ENCODE measurements around the gene PTPN14.

PTPN14 gene

DNA sequence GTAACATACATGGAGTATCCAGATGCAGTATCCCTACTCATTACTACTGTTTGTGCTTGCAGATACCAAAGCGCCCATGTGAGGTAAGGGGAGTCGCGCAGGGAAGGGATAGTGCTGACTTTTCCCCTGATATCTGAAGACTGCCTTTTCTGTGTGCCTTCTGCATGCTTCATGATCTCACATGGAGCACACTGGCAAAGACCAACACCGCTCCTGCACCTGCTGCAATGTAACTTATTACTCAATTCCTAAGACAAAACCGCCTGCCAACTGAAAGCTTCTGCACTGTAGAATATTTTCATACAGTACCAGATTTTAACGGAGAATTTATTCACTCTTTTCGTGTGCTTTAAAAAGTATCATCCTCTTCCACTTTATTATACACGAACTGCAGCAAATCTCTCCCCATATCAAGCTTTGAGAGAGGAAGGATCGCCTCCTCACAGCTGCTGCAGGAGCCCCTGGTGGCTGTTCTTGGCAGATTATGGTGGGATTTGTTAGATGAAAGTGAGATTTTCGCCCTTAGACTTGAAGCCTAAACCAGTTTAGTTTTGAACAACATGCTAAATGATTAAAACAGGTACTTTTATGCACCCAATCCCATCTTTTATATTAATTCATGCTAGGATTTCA lies 99.1 kb downstream of the PTPN14 start:
- no peak for DNase-seq (ENCODE audit: low read depth)

DNA sequence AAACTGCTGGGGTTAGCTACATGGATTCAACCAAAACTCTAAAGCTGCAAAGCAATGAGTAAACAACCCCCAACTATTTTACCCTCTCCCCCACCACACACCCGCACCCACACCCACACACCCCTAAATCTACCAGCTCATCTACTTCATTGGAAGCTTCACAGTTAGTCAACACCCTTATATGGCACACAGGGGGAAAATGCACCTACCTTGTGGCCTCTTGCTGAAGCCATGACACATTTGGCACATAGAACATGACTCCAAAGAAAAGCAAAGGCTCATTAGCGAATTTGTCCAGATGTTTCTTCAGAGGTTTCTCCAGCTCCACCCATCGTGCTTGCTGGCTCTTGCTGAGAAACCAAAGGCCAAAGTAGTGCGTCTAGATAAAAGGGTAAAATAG lies 99.8 kb downstream of the PTPN14 start:
- DNase-seq (ENCODE audit: low read depth), result peak; percentile 10

DNA sequence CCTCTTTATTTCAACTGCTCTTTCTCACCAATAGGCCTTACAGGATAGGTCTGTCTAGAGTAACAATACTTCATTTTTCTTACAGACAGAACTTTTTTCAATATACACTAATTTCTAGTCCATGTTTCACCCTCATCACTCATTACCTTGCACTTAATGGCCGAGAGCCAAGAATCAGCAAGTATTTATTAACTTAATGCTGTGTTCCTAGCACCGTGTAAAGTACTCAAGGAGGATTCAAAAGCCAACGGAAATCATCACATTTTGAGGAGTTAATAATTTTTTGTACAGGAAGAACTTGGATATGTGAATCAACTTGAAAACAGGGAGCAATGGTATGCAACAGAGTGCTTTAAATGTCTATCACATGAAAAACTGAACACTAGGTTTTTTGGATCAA lies 102.0 kb downstream of the PTPN14 start:
- no peak for DNase-seq (ENCODE audit: low read depth)

DNA sequence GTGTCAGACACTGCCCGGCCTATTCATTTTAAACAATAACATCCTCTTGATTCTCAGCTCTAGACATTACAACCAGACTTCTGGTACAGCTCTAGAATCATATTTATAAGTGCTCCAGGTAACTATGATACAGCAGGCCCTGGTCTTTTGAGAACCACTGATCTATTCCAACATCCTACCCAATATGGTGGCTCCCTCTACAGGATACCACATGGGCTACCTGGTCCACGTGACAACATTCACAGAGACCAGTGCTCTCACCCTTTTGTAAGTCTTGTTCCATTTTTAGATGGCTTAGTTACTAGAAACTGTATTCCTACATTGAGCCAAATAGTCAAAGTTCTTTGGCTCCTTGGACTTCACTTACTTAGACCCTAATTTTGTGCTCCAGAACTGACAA lies 102.9 kb downstream of the PTPN14 start:
- DNase-seq (ENCODE audit: low read depth), result no peak

DNA sequence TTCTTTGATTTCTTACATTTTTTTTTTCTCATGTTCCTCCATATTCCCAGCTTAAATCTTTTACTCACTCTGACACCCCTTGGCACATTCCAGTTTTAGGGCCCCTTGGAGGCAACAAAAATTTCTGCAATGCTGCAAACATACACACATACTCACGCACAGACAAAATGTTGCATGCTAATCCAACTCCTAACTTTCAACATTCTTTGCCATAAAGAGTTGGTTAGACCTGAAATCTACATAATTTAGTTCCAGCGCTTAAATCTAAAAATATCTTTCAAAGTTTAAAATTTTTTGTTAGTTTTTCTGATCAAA lies 103.9 kb downstream of the PTPN14 start:
- DNase-seq (ENCODE audit: low read depth), result no peak

DNA sequence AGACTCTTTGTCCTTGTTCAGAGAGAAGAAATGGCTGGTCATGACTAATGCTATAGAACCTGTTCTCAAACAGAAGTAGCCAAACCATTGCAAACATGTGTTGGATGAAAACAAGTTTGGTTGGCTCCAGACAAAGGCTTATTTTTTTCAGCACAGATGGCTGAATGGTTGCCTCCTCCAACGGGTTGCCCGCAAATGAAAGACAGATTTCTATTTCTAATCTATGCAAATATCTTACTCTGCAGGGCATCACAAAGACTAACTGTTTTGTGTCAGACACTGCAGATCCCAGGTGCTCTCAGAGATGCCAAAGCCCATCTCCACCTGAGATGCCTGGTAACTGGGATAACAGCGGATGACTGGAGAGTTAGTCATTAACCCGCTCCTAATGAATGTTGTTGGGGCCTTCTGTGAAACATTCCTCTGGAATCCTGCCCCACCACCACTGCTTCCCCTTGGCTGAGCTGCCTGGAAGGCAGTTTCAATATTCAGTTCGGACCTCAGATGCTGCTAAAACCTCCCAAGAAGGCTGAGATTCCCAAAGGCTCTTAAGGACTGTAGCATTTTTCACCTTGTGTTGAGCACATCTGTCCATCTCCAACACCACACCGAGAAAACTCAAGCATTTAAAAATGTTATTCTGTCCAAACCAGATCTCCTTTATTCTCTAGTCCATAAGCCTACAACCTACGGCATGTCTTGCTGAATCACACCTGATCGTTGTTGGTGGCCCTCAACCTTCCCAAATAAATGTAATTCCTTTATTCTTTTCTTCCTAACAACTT lies 104.4 kb downstream of the PTPN14 start:
- no peak for DNase-seq (ENCODE audit: low read depth)

DNA sequence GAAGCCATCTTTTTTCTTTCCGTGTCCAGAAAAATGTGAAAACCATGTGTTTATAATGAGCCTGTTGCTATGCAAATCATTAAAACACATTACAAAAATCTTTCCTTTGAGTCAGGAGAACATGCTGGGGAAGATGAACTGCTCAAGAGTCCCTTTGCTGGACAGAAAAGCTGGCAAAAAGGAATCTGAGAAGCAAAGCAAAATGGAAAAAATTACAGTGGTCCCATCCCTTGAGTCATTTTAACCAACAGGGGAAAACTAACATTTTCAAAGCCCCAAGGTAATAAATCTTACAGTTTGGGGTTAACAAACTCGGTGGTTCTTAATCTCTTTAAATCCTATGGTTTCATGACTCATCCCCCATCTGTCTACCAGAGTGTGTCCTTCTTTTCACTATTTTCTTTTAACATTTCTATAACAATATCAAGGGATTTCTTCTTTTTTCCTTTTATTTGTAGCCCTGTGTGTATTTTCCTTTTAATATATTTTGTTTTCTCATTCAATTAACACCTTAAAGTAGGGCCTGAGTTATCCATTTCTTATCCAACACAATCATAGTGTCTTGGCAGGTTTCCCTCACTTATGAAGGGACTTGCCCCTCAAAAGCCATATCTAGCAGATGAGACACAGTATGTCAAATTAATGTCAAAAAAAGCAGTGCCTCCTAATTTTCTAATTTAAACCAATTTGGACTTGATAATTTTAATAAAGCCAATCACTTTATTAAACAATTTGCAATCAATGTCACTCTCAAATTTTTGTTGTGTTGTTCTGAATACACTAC lies 105.4 kb downstream of the PTPN14 start:
- DNase-seq (ENCODE audit: low read depth), result no peak

DNA sequence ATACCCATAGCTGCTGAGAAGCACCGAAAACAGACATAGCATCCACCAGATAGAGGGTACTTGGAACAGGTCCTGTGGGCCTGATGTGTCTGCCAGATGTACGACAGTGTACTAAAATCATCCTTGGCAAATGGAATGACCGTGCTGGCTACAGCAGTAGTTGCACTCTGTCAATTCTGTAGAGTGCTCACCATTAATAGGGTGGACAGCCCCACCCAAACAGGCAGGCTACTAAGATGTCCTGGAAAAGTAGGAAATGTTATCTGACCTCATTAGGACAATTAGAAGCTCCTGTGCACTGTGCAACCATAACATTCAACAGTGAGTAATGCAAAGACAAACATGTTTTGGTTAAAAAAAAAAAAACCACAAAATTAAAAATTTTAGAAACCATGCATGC lies 106.2 kb downstream of the PTPN14 start:
- DNase-seq (ENCODE audit: low read depth), result no peak

DNA sequence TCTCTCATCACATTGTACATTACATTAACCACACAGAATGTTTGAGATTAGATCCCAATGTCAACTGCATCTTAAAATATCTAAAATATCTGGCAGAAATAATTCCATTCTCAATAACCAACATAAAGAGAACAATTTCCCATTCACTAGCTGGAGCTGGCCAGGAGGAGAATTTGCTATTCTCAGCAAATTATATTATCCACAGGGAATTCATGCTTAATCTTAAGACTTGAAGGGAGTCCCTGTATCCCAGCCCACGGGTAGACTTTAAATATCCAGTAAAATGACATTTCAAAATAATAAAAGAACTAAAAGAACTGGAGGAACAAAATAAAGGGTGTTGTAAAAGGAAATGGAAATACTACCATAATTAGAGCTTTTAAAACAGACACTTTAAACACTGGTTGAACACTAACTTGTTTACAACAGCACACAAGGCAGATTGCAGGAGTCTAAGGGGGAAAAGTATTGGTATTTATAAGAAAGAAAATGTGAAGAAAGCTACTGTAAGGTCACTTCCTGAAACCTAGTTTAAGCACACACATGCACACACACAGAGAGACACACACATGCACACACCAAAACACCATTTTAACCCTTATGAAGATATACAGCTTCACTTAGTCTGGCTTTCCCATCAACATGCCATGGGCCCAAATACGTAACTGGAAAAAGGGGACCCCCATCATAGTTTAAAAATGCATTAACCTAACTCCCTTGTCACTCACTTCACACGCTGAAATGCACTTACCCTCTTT lies 107.0 kb downstream of the PTPN14 start:
- DNase-seq (ENCODE audit: low read depth), result no peak

DNA sequence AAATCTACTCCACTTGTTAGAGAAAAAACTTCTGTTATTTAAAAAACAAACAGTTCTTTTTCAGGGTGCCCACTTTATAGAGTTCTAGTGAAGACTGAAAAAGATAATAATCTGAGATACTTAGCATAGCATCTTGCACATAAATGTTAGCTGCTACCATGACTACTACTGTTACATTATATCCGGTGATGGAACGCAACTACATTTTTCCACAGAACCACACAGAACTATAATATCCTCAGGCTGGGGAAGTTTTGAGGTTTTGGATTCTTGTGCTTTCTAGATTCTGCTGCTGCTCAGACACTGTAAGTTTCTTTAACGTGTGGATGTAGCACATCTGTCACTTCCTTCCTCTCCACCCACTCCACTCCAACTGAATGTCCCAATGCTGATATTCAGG lies 110.3 kb downstream of the PTPN14 start:
- no peak for DNase-seq (ENCODE audit: low read depth)

DNA sequence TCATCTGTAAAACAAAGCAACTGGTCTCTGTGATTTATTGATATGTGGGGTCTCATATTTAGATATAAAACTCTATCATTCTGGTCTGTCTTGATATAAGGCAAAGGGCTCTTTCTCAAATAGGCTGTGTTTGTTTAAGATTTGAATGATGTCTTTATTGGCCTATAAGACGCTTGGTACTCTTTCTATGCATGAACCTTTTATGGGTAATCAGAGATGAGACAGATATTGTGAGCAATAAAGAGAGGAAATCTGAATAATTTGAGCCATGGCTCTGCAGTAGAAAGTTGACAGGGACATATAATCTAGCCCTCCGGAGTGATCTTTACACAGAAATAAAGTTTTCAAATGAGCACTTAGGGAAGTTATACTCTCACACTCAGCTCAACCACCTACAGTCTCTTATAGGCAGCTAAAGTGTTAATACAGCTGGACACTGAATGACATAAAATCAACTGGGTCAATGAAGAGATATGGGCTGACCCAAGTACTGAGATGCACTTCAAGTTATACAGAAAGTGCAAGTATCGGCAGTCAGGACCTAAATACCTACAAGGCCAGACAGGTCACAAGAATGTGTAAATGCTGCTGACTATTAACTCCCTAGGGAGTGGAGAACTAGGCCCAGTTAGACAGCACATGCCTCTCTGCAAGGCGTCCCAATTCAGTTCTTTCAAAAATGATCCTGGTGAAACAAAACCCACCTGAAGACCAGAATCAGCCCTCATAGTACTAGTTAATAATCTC lies 111.0 kb downstream of the PTPN14 start:
- DNase-seq (ENCODE audit: low read depth), result no peak

DNA sequence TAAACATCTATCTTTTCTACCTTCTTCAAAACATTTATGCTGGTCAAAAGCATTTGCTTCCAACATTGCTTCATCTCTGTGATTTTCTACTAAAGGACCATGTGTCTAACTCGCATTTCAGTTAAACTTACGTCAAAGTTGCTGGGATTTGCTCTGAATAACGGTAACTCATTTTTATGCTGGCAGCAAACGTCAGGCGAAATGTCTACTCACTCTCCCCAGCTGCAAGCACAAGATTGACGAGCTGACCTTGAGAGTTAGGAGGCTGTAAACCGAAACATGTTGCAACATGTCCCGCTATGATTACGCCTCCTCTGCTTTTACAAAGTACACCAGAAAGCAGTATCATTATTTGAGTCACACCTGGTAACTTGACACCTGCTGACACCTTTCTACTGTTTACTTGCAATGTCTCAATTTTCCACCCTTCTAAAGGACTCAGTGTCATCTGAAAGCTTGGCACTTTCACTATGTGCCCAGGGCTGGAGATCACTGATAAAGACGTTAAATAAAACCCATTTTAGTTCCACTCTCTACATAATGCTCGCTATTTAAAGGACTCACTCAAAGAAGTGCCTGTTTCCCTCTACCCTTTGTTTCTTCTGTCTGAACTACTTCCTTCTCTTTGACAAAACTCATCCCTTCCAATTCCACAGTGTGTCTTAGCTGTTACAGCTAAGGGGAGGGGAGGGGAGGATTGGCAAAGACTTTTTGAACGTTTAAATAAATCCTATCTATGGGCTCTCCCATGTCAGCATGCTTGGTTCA lies 111.9 kb downstream of the PTPN14 start:
- DNase-seq (ENCODE audit: low read depth), result no peak

DNA sequence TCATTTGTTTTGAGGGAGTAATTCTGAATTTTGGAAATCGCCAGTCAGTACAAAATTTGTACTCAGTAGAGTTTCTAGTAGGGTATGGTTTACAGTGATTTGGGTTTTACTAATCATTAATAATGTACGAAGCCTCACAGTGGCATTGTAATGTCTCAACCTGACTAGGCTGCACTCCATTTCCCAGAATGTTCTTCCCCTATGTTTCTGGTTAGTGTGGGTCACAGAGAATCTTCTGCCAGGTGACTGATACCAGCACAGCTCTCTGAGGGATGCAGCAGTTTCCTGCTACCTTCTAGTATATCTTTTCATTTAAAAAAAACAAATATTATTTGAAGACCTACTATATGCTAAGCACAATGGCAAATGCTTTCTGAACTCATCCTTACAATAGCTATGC lies 112.9 kb downstream of the PTPN14 start:
- DNase-seq (ENCODE audit: low read depth), result no peak

DNA sequence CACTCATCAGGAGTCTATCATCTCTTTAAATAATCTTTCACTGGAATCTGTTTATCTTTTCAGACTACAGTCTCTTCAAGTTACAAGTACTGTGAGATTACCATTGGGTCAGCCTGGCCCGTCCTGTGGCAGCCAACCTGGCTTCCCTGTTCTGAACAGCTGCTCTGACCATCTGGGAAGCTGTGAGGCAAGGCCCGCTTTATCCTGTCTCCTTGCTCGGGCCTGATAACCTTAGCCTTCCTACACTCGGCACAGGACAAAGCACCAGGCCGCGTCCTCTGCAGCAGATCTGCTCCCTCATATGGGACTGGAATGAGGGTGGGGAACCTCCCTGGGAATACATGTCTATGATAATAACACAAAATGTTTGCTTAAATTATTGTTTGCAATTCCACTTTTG lies 113.3 kb downstream of the PTPN14 start:
- DNase-seq (ENCODE audit: low read depth), result no peak

DNA sequence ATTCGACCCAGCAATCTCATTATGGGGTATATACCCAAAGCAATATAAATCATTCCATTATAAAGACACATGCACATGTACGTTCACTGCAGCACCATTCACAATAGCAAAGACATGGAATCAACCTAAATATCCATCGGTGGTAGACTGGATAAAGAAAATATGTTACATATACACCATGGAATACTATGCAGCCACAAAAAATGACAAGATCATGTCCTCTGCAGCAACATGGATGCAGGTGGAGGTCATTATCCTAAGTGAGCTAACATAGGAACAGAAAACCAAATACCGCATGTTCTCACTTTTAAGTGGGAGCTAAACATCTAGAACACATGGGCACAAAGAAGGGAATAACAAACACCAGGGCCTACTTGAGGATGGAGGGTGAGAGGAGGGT lies 115.5 kb downstream of the PTPN14 start:
- DNase-seq (ENCODE audit: low read depth), result no peak

DNA sequence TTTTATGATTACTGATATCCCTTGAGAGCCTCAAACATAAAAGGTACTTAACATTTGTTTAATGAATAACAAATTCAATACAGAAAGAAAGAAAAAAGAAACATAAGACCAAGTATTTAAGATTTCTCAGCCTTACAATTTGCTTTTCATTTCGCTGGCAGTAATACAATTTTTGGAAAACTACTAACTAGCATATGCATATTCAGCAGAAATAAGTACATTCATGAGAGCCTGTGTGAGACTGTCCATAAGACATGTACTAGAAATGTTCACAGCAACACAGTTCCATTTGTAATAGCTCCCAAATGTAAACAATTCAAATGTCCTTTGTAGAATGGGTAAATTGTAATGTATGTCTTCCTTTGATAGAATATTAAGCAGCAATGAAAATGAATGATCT lies 119.2 kb downstream of the PTPN14 start:
- no peak for DNase-seq (ENCODE audit: low read depth)

DNA sequence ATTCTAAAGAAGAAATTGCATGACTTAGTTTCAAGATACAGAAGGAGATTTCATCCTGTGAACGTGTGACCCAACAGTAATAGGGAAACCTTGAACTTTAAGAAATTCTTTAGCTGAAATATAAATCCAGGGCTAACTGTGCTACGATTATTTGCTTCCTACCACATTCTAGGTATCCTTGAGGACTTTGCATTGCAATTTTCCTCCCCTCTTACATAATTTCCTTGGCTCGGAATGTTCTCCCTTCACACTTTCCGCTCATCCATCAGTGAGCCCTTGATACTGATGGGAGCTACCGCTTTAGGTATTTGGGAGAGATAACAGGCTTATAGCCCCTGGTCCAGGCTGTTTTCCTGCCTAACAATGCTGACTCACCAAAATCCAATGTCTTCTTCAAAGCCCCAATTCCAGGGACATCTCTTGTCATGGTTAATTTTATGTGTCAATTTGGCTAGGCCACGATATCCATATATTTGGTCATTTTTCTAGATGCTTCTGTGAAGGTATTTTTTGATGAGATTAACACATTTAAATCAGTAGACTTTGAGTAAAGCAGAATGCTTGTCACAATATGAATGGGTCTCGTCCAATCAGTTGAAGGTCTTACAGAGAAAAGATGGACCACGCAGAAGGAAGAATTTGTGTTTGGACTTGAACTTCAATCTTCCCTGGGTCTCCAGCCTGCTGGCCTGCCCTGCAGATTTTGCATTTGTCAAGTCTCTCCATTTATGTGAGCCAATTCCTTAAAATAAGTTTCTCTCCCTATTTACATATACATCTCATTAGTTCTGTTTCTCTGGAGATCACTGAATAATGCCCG lies 121.2 kb downstream of the PTPN14 start:
- no peak for DNase-seq (ENCODE audit: low read depth)

DNA sequence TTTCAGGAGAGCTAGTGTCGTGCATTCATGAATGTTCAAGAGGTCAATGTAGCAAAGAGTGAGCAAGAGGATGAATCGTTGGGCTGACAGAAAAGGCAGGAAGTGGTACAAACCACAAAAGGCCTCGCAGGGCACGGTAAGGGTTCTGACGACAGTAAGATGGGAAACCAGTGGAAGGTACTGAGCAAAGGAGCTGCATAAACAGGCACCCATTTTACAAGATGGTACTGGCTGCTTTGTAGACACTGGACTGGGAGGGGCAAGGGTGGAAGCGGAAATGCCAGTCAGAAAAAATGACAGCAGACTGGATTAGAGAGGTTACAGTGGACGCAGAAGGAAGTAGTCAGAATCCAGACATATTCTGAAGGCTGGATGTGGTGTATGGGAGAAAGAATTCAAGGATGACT lies 123.5 kb downstream of the PTPN14 start:
- DNase-seq (ENCODE audit: low read depth), result peak; percentile 34

DNA sequence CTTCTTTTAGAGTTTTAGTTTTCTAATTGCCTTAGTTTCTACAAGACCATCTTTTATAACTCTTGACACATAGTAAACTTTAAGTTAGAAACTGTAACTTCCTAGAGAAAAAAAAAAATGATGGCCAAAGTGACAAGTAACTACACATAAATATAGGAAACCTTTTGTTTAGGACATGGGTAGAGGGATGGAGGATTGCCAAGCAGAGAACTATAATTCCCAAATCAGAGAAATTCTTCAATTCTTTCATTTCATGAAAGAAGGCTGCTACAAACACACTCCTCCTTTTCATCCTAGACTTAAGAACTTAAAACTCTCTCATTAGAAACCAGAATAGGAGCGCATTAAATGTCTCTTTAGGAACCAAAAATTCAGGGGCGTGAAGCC lies 125.0 kb downstream of the PTPN14 start:
- DNase-seq (ENCODE audit: low read depth), result no peak

DNA sequence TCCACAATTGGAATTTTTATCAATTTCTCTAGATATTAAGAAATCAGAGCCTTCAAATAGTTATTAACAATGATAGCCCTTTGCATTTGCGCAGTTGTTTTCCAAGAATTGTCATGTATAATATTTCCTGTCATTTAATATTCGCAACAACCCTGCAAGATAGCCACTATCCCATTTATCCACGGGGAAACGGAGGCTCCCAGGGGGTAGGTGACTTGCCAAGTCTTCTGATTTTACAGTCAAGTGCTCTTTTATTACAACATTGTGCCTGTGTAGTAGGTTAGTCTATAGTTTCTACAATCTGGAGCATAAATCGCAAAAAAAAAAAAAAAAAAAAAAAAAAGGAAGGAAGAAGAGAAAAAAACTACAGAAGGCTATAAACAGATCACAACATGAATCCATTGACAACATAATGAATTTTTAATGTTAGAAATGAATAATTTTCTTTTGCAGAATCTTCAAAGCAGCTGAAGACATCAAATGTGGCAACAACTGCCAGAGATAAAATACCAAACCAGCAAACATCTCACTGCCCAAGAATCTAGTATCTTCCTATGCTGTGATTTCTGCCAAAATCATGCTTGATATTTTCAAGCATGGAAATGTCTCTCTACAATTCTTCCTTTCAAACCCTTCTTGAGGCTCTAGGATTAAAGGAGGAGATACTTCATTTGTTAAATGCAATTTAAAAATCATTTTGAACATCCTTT lies 125.5 kb downstream of the PTPN14 start:
- no peak for DNase-seq (ENCODE audit: low read depth)
